Neural cell (in vitro differentiated cells): ENCODE measurements around the gene NDST1. TPM values are rescaled to one million over a fixed set of nuclear protein-coding genes. Genes with fewer than 3 reads are reported as not detected.
A peak's percentile ranks its signal among the peaks of the same experiment; 100 is the strongest.

ENCODE experiments used
- H2AFZ ChIP-seq: fragments of 200-600, 300-800 bp; sonication (generic), shearing (Covaris generic); 2 replicates; pipeline ENCODE4 v1.6.0; 2014; ENCODE audit warnings: low read depth, mild to moderate bottlenecking, antibody characterized with exemption, low read length, moderate library complexity
- H3F3A ChIP-seq: fragments of 200-600 bp; shearing (Covaris generic); 2 replicates; pipeline ENCODE4 v1.6.1; 2016; ENCODE audit warnings: mild to moderate bottlenecking, moderate library complexity, mixed read lengths, antibody characterized with exemption, low read length; ENCODE audit not compliant: insufficient read depth, poor library complexity, severe bottlenecking
- H3K27ac ChIP-seq: fragments of 200-600, 300-800 bp; sonication (generic), shearing (Covaris generic); 2 replicates; pipeline ENCODE4 v1.5.1; 2014; ENCODE audit warnings: mild to moderate bottlenecking, low read length, moderate library complexity
- H3K27me3 ChIP-seq: fragments of 300-800, 200-600 bp; sonication (generic), shearing (Covaris generic); 2 replicates; pipeline ENCODE4 v1.6.0; 2014; ENCODE audit warnings: mild to moderate bottlenecking, low read depth, low read length, moderate library complexity; ENCODE audit not compliant: insufficient read depth
- H3K36me3 ChIP-seq: fragments of 300-800, 200-600 bp; sonication (generic), shearing (Covaris generic); 2 replicates; pipeline ENCODE4 v1.5.1; 2014; ENCODE audit warnings: mild to moderate bottlenecking, antibody characterized with exemption, low read length, moderate library complexity; ENCODE audit not compliant: insufficient read depth
- H3K4me2 ChIP-seq: fragments of 300-800, 200-600 bp; sonication (generic), shearing (Covaris generic); 2 replicates; pipeline ENCODE4 v1.6.0; 2014; ENCODE audit warnings: mild to moderate bottlenecking, low read length
- H3K4me3 ChIP-seq: fragments of 300-800, 200-600 bp; sonication (generic), shearing (Covaris generic); 2 replicates; pipeline ENCODE4 v1.5.1; 2014; ENCODE audit warnings: mild to moderate bottlenecking, low read length, moderate library complexity
- H3K79me2 ChIP-seq: fragments of 200-600 bp; shearing (Covaris generic); replicated peaks from 2 replicates; pipeline ENCODE4 v1.6.0; 2014; ENCODE audit warnings: mild to moderate bottlenecking, low read length, moderate library complexity; ENCODE audit not compliant: insufficient read depth
- H3K9ac ChIP-seq: fragments of 300-800, 200-600 bp; sonication (generic), shearing (Covaris generic); 2 replicates; pipeline ENCODE4 v1.6.1; 2016; ENCODE audit warnings: mild to moderate bottlenecking, low read length, mixed read lengths
- H3K9me2 ChIP-seq: fragments of 200-600 bp; shearing (Covaris generic); 2 replicates; pipeline ENCODE4 v1.6.1; 2016; ENCODE audit warnings: mild to moderate bottlenecking, low read length, mixed read lengths; ENCODE audit not compliant: insufficient read depth
- H3K9me3 ChIP-seq: fragments of 200-600, 300-800 bp; sonication (generic), shearing (Covaris generic); 2 replicates; pipeline ENCODE4 v1.6.1; 2016; ENCODE audit warnings: mild to moderate bottlenecking, mixed run types, low read length, moderate library complexity, mixed read lengths
- H4K20me1 ChIP-seq: fragments of 200-600 bp; shearing (Covaris generic); 2 replicates; pipeline ENCODE4 v1.6.1; 2016; ENCODE audit warnings: mild to moderate bottlenecking, mixed run types; ENCODE audit not compliant: insufficient read depth
- CTCF ChIP-seq: fragments of 450-650 bp; IDR thresholded peaks from 2 replicates; pipeline ENCODE4 v1.5.1; 2014; ENCODE audit warnings: antibody characterized with exemption, mild to moderate bottlenecking, moderate library complexity; ENCODE audit not compliant: poor library complexity, severe bottlenecking
- EP300 ChIP-seq: fragments of 450-650 bp; conservative IDR thresholded peaks from 2 replicates; pipeline ENCODE4 v1.6.1; 2014; ENCODE audit warnings: antibody characterized with exemption, mild to moderate bottlenecking, moderate library complexity; ENCODE audit not compliant: poor library complexity, severe bottlenecking
- EZH2 ChIP-seq: fragments of 200-600, 300-800 bp; shearing (Covaris generic), sonication (generic); IDR thresholded peaks from 2 replicates; pipeline ENCODE4 v1.6.1; 2014; ENCODE audit warnings: antibody characterized with exemption, low read length, borderline replicate concordance, mild to moderate bottlenecking; ENCODE audit not compliant: insufficient read depth, poor library complexity, severe bottlenecking
- MXI1 ChIP-seq: fragments of 450-650 bp; conservative IDR thresholded peaks from 2 replicates; pipeline ENCODE4 v1.6.1; 2014; ENCODE audit warnings: antibody characterized with exemption, mild to moderate bottlenecking; ENCODE audit not compliant: poor library complexity, severe bottlenecking
- POLR2AphosphoS5 ChIP-seq: IDR thresholded peaks from 2 replicates; pipeline ENCODE4 v1.6.1; 2012
- REST ChIP-seq: IDR thresholded peaks from 2 replicates; pipeline ENCODE4 v1.6.1; 2012; ENCODE audit warnings: borderline replicate concordance
- SMC3 ChIP-seq: fragments of 450-650 bp; conservative IDR thresholded peaks from 2 replicates; pipeline ENCODE4 v1.6.1; 2014; ENCODE audit warnings: antibody characterized with exemption, mild to moderate bottlenecking, moderate library complexity; ENCODE audit not compliant: poor library complexity
- TAF1 ChIP-seq: IDR thresholded peaks from 2 replicates; pipeline ENCODE4 v1.6.1; 2012; ENCODE audit warnings: low read depth
- polyA plus RNA-seq: library from polyadenylated mRNA; depleted of rRNA; stranded (reverse); fragments of >200 nt; gene quantifications from 2 replicates; pipeline ENCODE4 v1.2.3, GENCODE V29; 2014

The NDST1 gene
- polyA plus RNA-seq, 1 donor from 2014 or later: 15.6 TPM

- H3K4me2 ChIP-seq: peak overlapping the region; percentile 57
- TF ChIP-seq CTCF (no peak), POLR2AphosphoS5 (no peak), TAF1 (no peak), REST (peak; percentile 35), EZH2 (no peak), EP300 (no peak)
- H3K9me2 ChIP-seq: no peaks in the 10 kb centered on the region
- H3F3A ChIP-seq: no peaks in the 10 kb centered on the region
- H3K4me3 ChIP-seq: peak overlapping the region; percentile 91
- peak overlapping the region; percentile 88 for H3K27ac ChIP-seq
- no peaks in the 10 kb centered on the region for H3K9me3 ChIP-seq
- peaks cover 40% of the 10 kb centered on the region for H3K79me2 ChIP-seq
- peak overlapping the region; percentile 88 for H2AFZ ChIP-seq
- peak overlapping the region; percentile 96 for H3K9ac ChIP-seq
- H4K20me1 ChIP-seq: no peaks in the 10 kb centered on the region
- H3K36me3 ChIP-seq: no peaks in the 10 kb centered on the region
- H3K27me3 ChIP-seq: no peaks in the 10 kb centered on the region
These were observed 22.8 kb upstream of the NDST1 start for GRCh38 chr5:150484964-150485692.

- Histone ChIP-seq H3K27me3 (no peaks in the 10 kb centered on the region), H3K4me3 (peak overlapping the region; percentile 91), H3K27ac (peak overlapping the region; percentile 88)
These were observed 22.1 kb upstream of the NDST1 start for GRCh38 chr5:150485693-150486401.

More at GRCh38 chr5:150485693-150486401, 22.1 kb upstream of the NDST1 start:
- Histone ChIP-seq H4K20me1 (no peaks in the 10 kb centered on the region), H3K36me3 (no peaks in the 10 kb centered on the region), H3K79me2 (peaks cover 46% of the 10 kb centered on the region), H3K9me2 (no peaks in the 10 kb centered on the region), H3K4me2 (peak overlapping the region; percentile 57), H3F3A (no peaks in the 10 kb centered on the region), H2AFZ (peak overlapping the region; percentile 88), H3K9ac (peak overlapping the region; percentile 96), H3K9me3 (no peaks in the 10 kb centered on the region)
- TF ChIP-seq REST: no peak
- TF ChIP-seq MXI1: peak; percentile 58
- TF ChIP-seq EP300: peak; percentile 35
- TF ChIP-seq TAF1: peak; percentile 72
- peak; percentile 23 for TF ChIP-seq POLR2AphosphoS5
- TF ChIP-seq SMC3: no peak
